Measurements from ENCODE around the gene ARVCF.
"Not testable (repeated sequence)": the region's sequence is repeated elsewhere in the genome, so short reads cannot be mapped to it uniquely, and the experiment has no call there.

Gene ARVCF

GRCh38 chr22:19942157-19943081 lies 74.2 kb downstream of the ARVCF start:
- DNase-seq (ENCODE audit: insufficient read length, low spot score): peak; percentile 19
- FAIRE-seq: no peak

DNA sequence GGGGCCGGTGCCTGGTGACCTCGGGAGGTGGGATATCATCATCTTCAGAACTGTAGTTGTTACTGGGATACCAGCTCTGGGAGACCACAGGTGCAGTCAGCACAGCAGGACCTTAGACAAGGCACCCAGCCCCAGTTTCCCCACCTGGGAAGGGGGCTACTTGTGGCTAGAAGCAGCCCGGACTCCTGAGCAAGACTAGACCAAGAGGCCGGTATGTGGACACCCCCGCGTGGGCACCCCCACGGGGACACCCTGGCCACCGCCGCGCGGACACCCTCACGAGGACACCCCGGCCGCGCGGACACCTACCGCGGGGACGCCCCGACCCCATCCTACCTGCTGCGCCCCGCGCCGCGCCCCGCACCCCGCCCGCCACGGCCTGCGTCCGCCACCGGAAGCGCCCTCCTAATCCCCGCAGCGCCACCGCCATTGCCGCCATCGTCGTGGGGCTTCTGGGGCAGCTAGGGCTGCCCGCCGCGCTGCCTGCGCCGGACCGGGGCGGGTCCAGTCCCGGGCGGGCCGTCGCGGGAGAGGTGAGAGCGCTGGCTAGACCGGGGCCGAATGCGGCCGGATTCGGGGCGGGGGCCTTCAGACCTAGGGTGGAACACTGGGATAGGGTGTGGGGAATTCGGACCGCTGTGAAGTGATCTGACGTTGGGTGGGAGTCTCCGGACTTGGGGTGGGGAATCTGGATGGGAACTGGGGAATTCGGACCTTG lies 75.1 kb downstream of the ARVCF start, which contains the start of the genes COMT and TXNRD2:
Gene COMT (plus strand): TSS at position 408 of the 718 bp plus-strand sequence. CDS start 20,755 bp downstream, outside the sequence.
Gene TXNRD2 (minus strand): TSS at position 454 of the 718 bp plus-strand sequence. CDS start 15 bp downstream, at position 439.
- peak; percentile 57 for DNase-seq (ENCODE audit: insufficient read length, low spot score)
- FAIRE-seq: no peak

- FAIRE-seq: no peak
- DNase-seq (ENCODE audit: insufficient read length, low spot score): peak; percentile 18
These were observed 75.9 kb downstream of the ARVCF start for GRCh38 chr22:19940536-19941364.

DNA sequence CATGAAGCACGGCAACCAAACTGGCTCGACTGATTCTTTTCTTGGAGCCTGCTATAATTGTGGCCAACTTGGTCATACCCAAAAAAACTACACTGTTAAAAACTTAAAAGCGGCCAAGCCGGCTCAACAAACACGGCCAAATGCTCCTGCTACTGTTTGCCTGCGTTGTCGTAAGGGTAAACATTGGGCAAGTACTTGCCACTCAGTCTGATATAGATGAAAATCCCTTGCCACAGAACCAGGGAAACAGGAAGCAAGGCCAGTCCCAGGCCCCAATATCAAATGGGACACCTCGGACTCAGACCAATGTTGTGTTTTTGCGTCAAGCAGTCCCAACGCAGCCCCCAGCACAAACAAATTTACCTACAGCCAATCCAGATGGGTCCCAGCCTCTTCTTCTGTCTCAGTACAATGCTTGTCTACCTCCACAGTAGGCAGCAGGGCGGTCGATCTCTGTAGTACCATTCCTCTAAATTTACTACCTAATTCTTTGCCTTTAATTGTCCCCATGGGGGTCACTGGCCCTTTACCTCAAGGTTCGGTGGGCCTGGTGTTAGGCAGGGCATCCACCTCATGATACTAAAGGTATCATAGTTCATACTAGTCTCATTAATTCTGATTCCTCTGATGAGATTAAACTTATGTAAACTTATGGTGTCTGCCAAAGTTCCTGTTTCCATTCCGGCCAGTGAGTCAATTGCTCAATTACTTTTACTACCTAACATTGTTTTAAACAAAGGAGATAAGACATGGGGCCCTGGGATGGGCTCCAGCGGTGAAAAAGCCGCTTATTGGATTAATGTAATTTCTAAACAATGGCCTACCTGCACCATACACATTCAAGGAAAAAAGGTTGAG lies 78.8 kb downstream of the ARVCF start:
- DNase-seq (ENCODE audit: insufficient read length, low spot score) (no peak), FAIRE-seq (no peak)

GRCh38 chr22:19936513-19936912 lies 80.1 kb downstream of the ARVCF start:
- no peak for FAIRE-seq
- no peak for DNase-seq (ENCODE audit: insufficient read length, low spot score)

GRCh38 chr22:19935123-19935718 lies 81.4 kb downstream of the ARVCF start:
- DNase-seq (ENCODE audit: insufficient read length, low spot score); FAIRE-seq: not testable (repeated sequence)

GRCh38 chr22:19933341-19934241 lies 83.0 kb downstream of the ARVCF start:
- DNase-seq (ENCODE audit: insufficient read length, low spot score) (no peak), FAIRE-seq (no peak)

DNA sequence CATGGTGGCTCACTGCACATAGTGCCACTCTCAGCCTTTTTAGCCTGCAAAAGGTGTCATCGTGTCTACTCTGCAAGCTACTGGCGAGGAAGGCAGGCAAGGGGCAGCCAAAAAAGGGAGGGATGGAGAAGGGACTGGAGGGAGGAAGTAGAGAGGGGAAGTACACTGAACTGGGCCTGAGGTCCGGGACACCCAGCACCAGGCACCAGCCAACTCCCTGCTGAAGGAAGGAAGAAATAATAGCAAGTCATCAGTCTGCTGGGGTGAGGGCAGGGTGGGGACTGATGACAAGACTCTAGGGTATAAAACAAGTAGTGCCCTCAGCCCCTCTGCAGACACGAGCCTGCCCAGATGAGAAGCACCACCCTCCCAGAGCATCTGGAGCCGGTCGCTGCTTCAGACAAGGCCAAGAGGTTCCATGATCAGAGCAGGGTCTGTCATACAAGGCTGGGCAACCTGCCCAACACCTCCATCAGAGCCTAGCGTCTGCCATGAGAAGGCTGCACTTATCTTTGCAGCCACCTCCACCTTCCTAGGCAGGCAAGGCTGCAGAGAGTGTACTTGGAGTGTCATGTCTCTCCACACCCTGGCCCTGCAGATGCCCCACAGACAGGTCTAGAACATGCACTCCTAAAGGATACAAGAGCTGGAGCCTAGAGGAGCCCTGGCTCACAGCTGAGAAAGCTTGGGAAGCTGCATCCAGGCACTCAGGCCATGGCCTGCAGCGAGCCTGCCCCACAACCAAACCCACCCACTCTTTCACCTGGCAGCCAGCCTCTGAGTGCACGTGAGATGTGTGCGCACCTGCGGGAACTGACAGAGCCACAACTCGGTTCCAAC lies 84.0 kb downstream of the ARVCF start:
- no peak for FAIRE-seq
- DNase-seq (ENCODE audit: insufficient read length, low spot score): no peak

GRCh38 chr22:19931514-19931913 lies 85.1 kb downstream of the ARVCF start:
- FAIRE-seq: no peak
- DNase-seq (ENCODE audit: insufficient read length, low spot score): no peak

DNA sequence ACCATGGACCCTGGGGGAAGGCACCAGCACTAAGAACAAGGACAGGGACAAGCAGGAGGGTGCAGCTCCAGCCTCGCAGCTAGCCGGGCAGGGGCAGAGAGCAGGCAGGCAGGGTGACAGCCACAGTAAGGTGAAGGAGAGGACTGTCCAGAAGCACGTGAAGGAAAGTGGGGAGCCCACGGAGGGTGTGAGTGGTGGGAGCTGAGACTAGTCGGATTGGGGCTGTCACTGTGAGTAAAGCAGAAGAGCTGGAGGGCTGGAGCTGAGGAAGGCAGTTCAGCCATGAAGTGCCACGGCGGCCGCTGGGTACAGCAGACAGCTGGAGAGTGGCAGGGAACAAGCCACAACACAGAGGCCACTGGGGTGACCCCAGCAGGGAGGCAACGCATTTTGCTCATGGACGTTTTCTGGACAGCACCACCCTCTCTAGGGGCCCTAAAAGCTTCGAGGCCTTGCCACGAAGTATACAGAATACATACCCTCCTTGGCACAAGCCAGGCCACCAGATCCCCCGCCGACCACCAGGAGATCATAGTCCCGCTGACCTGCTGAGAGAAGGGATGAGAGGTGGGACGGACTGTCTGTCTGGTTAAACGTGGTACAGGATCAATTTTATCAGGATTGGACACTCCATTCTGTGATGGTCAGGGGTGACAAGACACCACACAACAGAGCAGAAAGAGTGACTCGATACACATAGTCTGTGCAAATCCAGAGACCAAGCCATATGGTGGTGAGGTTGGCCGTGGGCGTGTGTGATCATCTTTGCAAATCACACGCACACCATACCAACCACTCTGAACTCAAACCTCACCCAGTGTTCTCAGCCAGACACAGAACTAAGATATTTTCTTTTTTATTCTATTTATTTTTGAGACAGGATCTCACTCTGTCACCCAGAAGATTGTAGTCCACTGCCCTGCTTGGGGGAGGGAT lies 85.8 kb downstream of the ARVCF start:
- FAIRE-seq: no peak
- no peak for DNase-seq (ENCODE audit: insufficient read length, low spot score)

- FAIRE-seq (no peak), DNase-seq (ENCODE audit: insufficient read length, low spot score) (no peak)
These were observed 86.8 kb downstream of the ARVCF start for GRCh38 chr22:19929586-19930550.

GRCh38 chr22:19928207-19928606 lies 88.4 kb downstream of the ARVCF start:
- no peak for DNase-seq (ENCODE audit: insufficient read length, low spot score)
- FAIRE-seq: no peak

DNA sequence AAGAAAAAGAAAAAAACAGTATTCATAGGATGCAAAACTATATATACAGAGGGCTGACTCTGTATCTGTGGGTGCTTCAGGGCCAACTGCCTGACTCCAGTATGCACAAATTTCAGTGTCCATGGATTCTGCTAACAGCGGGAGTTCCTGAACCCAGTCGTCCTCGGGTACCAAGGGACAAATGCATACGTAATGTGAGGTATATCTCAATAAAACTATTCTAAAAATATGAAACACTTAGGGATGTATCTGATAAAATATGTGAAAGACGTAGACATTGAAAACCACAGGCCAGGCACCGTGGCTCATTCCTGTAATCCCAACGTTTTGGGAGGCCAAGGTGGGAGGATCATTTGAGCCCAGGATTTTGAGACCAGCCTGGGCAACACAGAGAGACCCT lies 88.9 kb downstream of the ARVCF start:
- FAIRE-seq (no peak), DNase-seq (ENCODE audit: insufficient read length, low spot score) (no peak)

DNA sequence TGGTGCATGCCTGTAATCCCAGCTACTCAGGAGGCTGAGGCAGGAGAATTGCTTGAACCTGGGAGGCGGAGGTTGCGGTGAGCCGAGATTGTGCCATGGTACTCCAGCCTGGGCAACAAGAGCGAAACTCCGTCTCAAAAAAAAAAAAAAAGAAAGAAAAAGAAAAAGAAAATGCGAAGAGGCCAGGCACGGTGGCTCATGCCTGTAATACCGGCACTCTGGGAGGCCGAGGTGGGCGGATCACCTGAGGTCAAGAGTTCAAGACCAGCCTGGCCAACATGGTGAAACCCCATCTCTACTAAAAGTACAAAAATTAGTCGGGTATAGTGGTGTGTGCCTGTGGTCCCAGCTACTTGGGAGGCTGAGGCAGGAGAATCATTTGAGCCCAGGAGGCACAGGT lies 90.6 kb downstream of the ARVCF start:
- FAIRE-seq; DNase-seq (ENCODE audit: insufficient read length, low spot score): not testable (repeated sequence)

DNA sequence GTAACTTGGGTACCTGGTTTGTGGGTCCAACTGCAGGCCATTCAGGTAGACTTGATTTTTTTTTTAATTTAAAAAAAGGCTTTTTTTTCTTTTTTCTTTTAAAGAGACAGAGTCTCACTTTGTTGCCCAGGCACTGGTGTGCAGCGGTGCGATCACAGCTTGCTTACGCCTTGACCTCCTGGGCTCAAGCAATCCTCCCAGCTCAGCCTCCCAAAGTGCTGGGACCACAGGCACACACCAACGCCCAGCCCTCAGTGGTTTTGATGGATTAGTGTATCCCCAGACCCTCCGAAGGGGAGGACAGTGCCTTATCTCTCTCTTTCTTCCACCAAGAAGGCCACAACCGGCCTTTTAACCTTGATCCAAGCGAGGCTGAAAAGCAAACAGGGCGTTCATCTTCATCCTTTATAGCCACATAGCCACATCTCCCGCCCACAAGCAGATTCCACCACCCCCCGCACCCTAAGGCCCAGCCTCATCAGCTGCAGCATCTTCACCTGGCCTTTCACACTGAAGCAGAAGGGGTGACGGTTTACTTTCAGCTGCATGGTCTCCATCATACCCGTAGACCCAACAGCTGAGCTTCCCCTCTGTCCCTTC lies 92.6 kb downstream of the ARVCF start:
- no peak for FAIRE-seq
- no peak for DNase-seq (ENCODE audit: insufficient read length, low spot score)

Data from HTR-8/SVneo (cell line).